Neural progenitor cell (in vitro differentiated cells): ENCODE measurements around the gene FASTKD1.

Experiments
- CTCF ChIP-seq: fragments of 200-600 bp; sonication (generic); IDR thresholded peaks from 2 replicates; pipeline ENCODE4 v1.5.1; 2017; ENCODE audit warnings: antibody characterized with exemption, mild to moderate bottlenecking
- EZH2 ChIP-seq: fragments of 200-600 bp; sonication (generic); IDR thresholded peaks from 2 replicates; pipeline ENCODE4 v1.6.1; 2017; ENCODE audit warnings: antibody characterized with exemption, mild to moderate bottlenecking, moderate library complexity
- EZH2phosphoT487 ChIP-seq: fragments of 200-600 bp; sonication (generic); IDR thresholded peaks from 2 replicates; pipeline ENCODE4 v1.6.1; 2017; ENCODE audit warnings: antibody characterized with exemption

GRCh38 chr2:169507698-169508097, 66.0 kb downstream of the FASTKD1 start:
- no peak for TF ChIP-seq CTCF
- TF ChIP-seq EZH2, result no peak
- no peak for TF ChIP-seq EZH2phosphoT487
